ENCODE data around the gene NUP188.

NUP188 gene

GRCh38 chr9:128947527-128948301 is at the start of gene NUP188, which contains the start of gene DOLK:
Gene NUP188 (plus strand): TSS chr9:128947699. CDS start chr9:128947720, 21 bp downstream.
Gene DOLK (minus strand): TSS chr9:128947603. CDS start chr9:128947303, 300 bp downstream.
- DNase-seq, result peak; percentile 95

- no peak for DNase-seq
Observed at GRCh38 chr9:128898382-128898781, 49.1 kb upstream of the NUP188 start.

- no peak for DNase-seq
Observed at GRCh38 chr9:128898845-128899565, 48.5 kb upstream of the NUP188 start.

- DNase-seq, result no peak
Observed at GRCh38 chr9:128899566-128900322, 47.8 kb upstream of the NUP188 start.

GRCh38 chr9:128901379-128901778 is 46.1 kb upstream of the NUP188 start:
- no peak for DNase-seq

GRCh38 chr9:128901822-128902221 is 45.7 kb upstream of the NUP188 start:
- DNase-seq, result no peak

- no peak for DNase-seq
Observed at GRCh38 chr9:128902351-128903078, 45.0 kb upstream of the NUP188 start.

GRCh38 chr9:128903079-128903461 is 44.4 kb upstream of the NUP188 start:
- DNase-seq, result no peak

- DNase-seq, result no peak
Observed at GRCh38 chr9:128903871-128904620, 43.5 kb upstream of the NUP188 start.

GRCh38 chr9:128905964-128906363 is 41.5 kb upstream of the NUP188 start:
- no peak for DNase-seq

GRCh38 chr9:128906741-128907140 is 40.8 kb upstream of the NUP188 start:
- no peak for DNase-seq

- peak; percentile 4 for DNase-seq
Observed at GRCh38 chr9:128908372-128908771, 39.1 kb upstream of the NUP188 start.

GRCh38 chr9:128909859-128910258 is 37.6 kb upstream of the NUP188 start:
- peak; percentile 5 for DNase-seq

- DNase-seq, result no peak
Observed at GRCh38 chr9:128910906-128911305, 36.6 kb upstream of the NUP188 start.

- peak; percentile 79 for DNase-seq
Observed at GRCh38 chr9:128911529-128912035, 35.9 kb upstream of the NUP188 start.

GRCh38 chr9:128912270-128912853 is 35.1 kb upstream of the NUP188 start:
- DNase-seq, result peak; percentile 80

GRCh38 chr9:128913048-128913900 is 34.2 kb upstream of the NUP188 start:
- DNase-seq, result no peak

GRCh38 chr9:128913995-128914772 is 33.3 kb upstream of the NUP188 start:
- DNase-seq, result no peak

GRCh38 chr9:128916204-128916603 is 31.3 kb upstream of the NUP188 start:
- DNase-seq, result no peak

Measured in 8988T (cell line).